Measurements from ENCODE around the gene CLECL1.
"Not testable (repeated sequence)": the region's sequence is repeated elsewhere in the genome, so short reads cannot be mapped to it uniquely, and the experiment has no call there.

GRCh38 chr12:9682949-9683348 is 49.9 kb downstream of the CLECL1 start:
- not testable (repeated sequence) for TF ChIP-seq CTCF (conservative IDR thresholded peaks at IDR 0.05); ZFX (IDR thresholded peaks at IDR 0.05)

Data from C4-2B (cell line).